ENCODE data around the gene UTS2B.
A peak's percentile ranks its signal among the peaks of the same experiment; 100 is the strongest.

UTS2B gene, protein sequence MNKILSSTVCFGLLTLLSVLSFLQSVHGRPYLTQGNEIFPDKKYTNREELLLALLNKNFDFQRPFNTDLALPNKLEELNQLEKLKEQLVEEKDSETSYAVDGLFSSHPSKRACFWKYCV
- long read RNA-seq, donor 1 = 0 reads
- long read RNA-seq, donor 2 = 0 reads
- long read RNA-seq, donor 3 = 0 reads
- long read RNA-seq, donor 4 = 0 reads
- long read RNA-seq, donor 5, partial matches to known transcripts = 95 of 119 reads
- long read RNA-seq, donor 5, other reads (novel, unspliced or antisense) = 24 of 119 reads
- long read RNA-seq, donor 6 = 0 reads
- long read RNA-seq, donor 7 = 0 reads
- long read RNA-seq, donor 8 = 0 reads

GRCh38 chr3:191329654-191330529 lies at the start of gene UTS2B:
Gene UTS2B, minus strand, starts transcription at chr3:191330526. Its CDS starts 48,337 bp downstream, at chr3:191282189.
- peak; percentile 92 for DNase-seq

DNA sequence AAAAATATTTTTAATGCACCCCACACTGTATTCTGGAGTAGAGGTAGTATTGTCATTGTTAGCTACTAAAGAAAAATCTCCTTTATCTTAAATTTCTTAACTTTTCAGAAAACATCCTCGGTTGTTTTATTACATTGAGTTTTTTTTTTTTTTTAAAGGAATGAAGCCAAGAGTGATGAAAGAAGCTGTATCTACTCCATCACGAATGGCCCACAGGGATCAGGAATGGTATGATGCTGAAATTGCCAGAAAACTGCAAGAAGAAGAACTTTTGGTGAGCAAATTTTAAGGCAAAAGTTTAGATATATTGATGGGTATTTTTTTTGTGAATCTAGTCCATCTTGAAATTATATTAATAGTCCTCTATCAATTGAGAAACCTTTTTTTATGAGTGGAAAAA lies 49.7 kb upstream of the UTS2B start:
- DNase-seq = no peak

GRCh38 chr3:191379446-191379845 lies 49.1 kb upstream of the UTS2B start:
- no peak for DNase-seq

DNA sequence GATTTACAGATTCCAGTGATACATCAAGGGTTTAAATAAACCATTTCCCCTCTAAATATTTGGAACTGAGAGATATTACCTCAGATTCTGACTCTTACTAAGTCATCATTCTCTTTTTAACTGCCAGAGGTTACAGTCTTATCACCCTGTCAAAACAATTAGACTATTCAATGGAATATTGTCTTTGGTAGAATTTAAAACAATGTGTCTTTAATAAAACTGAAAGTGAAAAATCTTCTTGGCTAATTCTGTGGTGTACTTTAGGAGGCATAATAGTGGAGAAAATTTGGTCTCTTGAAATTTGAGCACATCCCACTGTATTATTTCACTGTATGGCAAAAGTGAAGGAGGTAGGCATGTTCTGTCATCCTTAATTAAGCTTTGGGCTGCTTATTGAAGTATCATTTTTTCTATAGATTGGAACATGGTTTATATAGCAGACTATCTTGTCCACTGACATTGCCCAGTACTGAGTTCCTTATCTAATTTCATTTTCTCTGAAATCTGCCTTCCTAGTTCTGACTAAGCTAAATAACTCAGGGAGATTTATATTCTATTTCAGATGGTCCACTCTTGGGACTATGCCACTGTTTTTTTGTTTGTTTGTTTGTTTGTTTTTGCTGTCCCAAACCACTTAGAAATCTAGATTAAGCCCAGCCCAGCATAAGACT lies 48.0 kb upstream of the UTS2B start:
- no peak for DNase-seq

DNA sequence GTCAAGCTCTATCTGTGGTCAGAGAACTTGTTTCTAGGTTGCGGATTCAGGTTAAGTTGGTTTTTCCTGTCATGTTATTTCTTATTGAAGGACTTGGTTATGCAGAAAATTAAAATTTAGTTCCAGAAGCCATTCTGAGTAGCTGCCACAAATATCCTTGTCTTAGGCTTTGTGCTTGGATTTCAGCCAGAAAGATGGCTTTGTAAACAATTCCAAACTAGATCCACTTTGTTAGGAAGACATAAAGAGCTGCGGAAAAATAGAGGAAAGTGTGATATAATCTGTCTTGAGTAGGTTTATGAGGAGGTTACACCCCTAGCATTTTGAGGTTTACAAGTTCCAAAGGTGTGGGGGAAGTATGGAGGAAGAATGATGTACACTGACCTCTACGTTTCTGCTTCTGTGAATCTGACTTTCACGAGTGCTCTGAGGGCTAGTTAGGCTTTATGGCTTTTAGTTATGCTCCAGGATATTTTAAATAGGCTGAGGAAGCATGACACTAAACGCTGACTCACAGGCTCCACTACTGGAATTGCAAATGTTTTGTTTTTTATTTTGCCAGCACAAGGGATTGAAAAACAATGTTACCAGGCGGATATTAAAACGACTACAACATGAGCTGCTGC lies 46.3 kb upstream of the UTS2B start:
- no peak for DNase-seq

DNA sequence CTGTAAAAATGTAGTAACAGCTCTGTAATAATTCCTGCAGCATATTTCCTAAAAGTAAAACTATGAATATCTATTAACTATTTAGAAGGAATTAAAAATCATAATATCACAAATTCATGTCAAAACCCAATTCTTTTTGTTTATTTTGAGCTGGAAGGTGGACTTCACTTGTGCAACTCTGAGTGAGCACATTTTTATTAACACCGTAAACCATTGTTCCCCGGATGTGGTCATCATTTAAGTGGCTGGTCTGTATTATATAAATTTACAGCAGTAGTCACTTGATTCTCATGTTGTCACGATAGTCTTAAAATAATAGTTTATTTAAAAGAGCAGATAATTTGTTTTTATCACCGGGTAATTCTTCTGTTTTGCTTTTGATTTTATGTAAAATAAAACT lies 43.0 kb upstream of the UTS2B start:
- no peak for DNase-seq

- no peak for DNase-seq
Observed at GRCh38 chr3:191372122-191372521, 41.8 kb upstream of the UTS2B start.

- DNase-seq = no peak
Observed at GRCh38 chr3:191369616-191370010, 39.3 kb upstream of the UTS2B start.

DNA sequence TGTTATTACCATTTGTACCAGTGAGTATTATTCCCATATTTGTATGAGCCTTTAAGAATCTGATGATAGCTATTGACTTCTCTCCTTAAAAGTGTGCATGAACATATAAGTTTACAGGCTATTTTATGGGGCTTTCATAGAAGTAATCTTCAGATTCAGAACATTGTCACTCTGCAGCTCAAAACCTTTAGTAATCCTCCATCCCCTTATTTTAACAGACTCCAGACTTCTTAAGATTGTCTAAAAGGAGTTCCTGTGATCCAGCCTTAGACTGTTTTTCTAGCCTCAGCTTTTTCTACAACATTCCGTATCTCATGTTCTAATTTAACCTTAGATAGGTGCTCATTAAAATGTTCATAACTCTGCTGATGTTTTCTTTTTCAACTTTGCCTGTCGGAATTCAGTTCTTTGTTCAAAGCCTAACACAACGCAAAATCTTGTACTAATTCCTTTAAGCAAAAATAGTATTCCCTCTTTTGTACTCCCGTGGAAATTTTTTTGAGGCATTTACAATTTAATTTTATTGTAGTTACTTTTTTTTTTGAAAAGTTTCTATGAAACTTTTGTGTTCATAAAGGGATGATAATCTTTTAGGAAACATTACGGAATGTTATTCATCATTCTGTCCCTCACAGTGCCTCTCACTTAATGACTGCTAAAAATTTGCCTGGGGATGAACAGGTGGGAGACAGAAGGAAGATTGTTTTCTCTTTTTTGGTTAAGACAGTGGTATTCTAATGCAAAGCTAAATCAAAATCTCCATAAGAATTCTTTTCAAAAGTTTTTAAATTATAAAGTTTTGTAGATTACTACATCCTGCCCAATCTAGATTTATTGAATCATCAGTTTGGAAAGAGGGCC lies 38.7 kb upstream of the UTS2B start:
- DNase-seq = no peak

DNA sequence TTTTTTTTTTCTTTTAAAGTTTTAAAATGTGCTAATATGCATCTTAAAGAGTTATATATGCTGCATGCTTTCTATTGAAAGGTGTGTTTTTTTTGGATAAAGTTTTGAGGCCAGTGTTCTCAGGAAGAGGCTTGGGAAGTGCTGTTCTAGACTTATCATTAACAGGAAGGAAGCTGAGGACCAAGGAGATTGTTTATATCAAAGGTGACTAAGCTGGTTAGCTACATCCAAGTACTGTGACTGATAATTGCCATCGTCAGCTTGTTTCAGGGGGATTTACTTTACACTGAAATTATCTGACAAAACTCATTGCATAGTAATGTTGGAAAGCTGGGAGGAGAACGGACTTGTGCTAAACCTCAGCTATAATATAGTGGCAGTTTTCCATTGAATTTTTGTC lies 36.3 kb upstream of the UTS2B start:
- DNase-seq = no peak

GRCh38 chr3:191363221-191363620 lies 32.9 kb upstream of the UTS2B start:
- no peak for DNase-seq

DNA sequence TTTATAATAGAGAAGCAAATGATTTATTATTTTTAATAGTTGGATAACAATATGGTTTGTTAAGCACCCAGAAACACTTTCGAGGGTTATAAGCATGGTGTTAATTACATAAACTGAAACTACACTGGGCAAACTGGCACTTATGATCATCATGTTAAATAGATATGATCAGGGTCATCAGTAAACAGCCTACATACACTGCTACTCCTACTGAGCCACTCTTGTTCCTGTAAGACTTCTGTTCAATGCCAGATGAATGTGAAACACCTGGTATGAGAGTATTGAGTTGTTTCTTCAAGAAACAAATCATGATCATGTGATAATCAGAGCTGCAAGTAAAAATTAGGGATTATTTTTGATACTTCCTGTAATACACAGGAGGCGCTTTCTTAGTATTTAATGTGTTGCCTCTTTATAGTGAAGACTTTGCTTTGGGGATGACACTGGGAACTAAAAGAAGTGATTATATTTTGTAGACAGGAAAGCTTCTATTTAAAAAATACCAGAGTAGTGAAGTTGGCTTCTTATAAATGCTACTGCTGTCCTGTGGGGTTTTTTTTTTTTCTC lies 32.3 kb upstream of the UTS2B start:
- DNase-seq = no peak

DNA sequence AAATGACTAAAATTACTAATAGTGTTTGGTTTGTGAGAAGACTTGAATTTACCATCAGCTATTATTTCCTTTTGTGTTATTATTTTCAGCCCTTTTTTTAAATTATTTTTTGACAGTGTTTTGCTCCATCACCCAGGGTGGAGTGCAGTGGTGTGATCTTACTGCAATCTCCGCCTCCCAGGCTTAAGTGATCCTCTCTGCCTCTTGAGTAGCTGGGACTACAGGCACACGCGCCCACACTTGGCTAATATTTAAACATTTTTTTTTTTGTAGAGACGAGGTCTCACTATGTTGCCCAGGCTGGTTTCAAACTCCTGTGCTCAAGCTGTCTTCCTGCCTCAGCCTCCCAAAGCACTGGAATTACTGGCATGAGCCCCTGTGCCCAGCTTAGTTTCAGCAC lies 31.7 kb upstream of the UTS2B start:
- no peak for DNase-seq

DNA sequence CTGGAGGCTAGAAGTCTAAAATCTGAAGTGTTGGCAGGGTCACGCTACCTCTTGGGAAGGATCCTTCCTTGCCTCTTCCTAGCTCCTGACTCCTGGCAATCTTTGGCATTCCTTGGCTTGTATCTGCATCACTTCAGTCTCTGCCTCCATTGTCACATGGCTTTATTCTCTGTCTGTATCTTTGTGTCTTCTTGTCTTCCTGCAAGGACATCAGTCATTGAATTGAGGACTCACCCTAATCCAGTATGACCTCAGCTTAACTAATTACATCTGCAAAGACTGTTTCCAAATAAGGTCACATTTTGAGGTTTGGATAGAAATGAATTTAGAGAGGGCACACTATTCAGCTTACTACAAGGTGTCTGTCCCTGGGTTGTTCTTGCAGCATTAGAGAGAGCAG lies 31.1 kb upstream of the UTS2B start:
- DNase-seq = no peak

- no peak for DNase-seq
Observed at GRCh38 chr3:191360620-191361019, 30.3 kb upstream of the UTS2B start.

GRCh38 chr3:191358929-191359328 lies 28.6 kb upstream of the UTS2B start:
- no peak for DNase-seq

GRCh38 chr3:191357909-191358308 lies 27.6 kb upstream of the UTS2B start:
- DNase-seq = no peak

GRCh38 chr3:191356631-191357439 lies 26.5 kb upstream of the UTS2B start:
- DNase-seq = no peak

DNA sequence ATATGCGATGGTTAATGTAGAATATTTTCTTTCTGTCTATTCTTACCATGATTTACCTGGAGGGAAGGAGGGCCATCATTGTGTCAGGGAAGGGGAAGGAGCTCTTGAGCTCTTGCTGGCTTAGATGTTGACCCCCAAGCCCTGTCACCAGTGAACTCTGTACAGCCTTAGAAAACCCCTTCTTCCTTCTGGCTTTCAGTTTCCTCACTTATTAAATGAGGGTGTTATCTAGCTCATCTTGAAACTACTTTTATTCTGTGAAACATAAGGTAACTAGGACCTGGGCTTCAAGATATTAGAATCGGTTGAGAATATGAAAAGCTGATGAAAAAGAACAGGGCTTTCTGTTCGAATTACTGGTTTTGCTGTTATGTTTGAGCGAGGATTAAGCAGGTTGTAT lies 25.1 kb upstream of the UTS2B start:
- no peak for DNase-seq

GRCh38 chr3:191353022-191353777 lies 22.9 kb upstream of the UTS2B start:
- peak; percentile 19 for DNase-seq
